Stromal cell of bone marrow (primary cell): ENCODE data around the gene BRD3OS.

ENCODE experiments used
- DNase-seq: peaks from one replicate; pipeline ENCODE4 v3.0.0-alpha.2; 2012; ENCODE audit warnings: low read depth

Gene BRD3OS

GRCh38 chr9:134024828-134025605, at the start of gene BRD3OS:
Gene BRD3OS, plus strand, starts transcription at chr9:134025481. Its CDS starts 1,267 bp downstream, at chr9:134026748.
- DNase-seq = peak; percentile 98

GRCh38 chr9:133975511-133975910, 49.8 kb upstream of the BRD3OS start:
- no peak for DNase-seq

GRCh38 chr9:133976191-133976861, 49.0 kb upstream of the BRD3OS start:
- DNase-seq = no peak

- DNase-seq = no peak
Observed at GRCh38 chr9:133976887-133977286, 48.4 kb upstream of the BRD3OS start.

- no peak for DNase-seq
Observed at GRCh38 chr9:133977421-133978201, 47.7 kb upstream of the BRD3OS start.

GRCh38 chr9:133978226-133978898, 46.9 kb upstream of the BRD3OS start:
- DNase-seq = no peak

- no peak for DNase-seq
Observed at GRCh38 chr9:133978899-133979272, 46.4 kb upstream of the BRD3OS start.

- no peak for DNase-seq
Observed at GRCh38 chr9:133979273-133979920, 45.9 kb upstream of the BRD3OS start.

GRCh38 chr9:133979921-133980863, 45.1 kb upstream of the BRD3OS start:
- no peak for DNase-seq

- no peak for DNase-seq
Observed at GRCh38 chr9:133980864-133981588, 44.3 kb upstream of the BRD3OS start.

- no peak for DNase-seq
Observed at GRCh38 chr9:133981589-133981957, 43.7 kb upstream of the BRD3OS start.

- no peak for DNase-seq
Observed at GRCh38 chr9:133981958-133982681, 43.2 kb upstream of the BRD3OS start.

- no peak for DNase-seq
Observed at GRCh38 chr9:133982971-133983720, 42.1 kb upstream of the BRD3OS start.

GRCh38 chr9:133986061-133986460, 39.2 kb upstream of the BRD3OS start:
- DNase-seq = no peak

GRCh38 chr9:133986774-133987445, 38.4 kb upstream of the BRD3OS start:
- DNase-seq = no peak

GRCh38 chr9:133987446-133987788, 37.9 kb upstream of the BRD3OS start:
- DNase-seq = no peak

GRCh38 chr9:133987946-133988665, 37.2 kb upstream of the BRD3OS start:
- no peak for DNase-seq
